ENCODE measurements around the gene CYP27C1. TPM values are rescaled to one million over a fixed set of nuclear protein-coding genes. Genes with fewer than 3 reads are reported as not detected.

CYP27C1 gene
- total and polyA plus RNA-seq, 9 of the 15 experiments (the other 6 are each of a cell fraction or from before 2014, with no cell fraction given) = not detected

- DNase-seq (ENCODE audit: extremely low read depth in 1 of 4, low spot score in 3 of 4) = no peak
- no peaks in the 10 kb centered on the region for H3K9me1 ChIP-seq (ENCODE audit: control insufficient read depth, insufficient read depth, low read length)
- no peak overlapping the region for H3K27ac ChIP-seq (ENCODE audit: extremely low read depth, low read depth, low read length)
- CTCF ChIA-PET (ENCODE audit: low intra/inter-chr PET ratio) = no interaction called here
- POLR2A ChIA-PET = interaction anchor here (1.1 kb wide), 1 partner anchor 10 kb away, joined by 3 read pairs; no protein-coding TSS in a partner anchor
- H3K9ac ChIP-seq (ENCODE audit: insufficient read depth in 1 of 2, low read depth in 2 of 2, low read length in 2 of 2) = no peak overlapping the region
- ATAC-seq = no peak
- no peaks in the 10 kb centered on the region for H3K9me3 ChIP-seq (replicated peaks; ENCODE audit: control insufficient read depth, insufficient read depth, low read depth, low read length)
- BruUV-seq (replicated peaks) = no TSS peak
- H3K4me3 ChIP-seq = no peak overlapping the region
- TF ChIP-seq ZNF561 (CRISPR knock-in tag; conservative IDR thresholded peaks at IDR 0.05) = no peak
- TF ChIP-seq KLF10 (CRISPR knock-in tag; IDR thresholded peaks at IDR 0.05) = no peak
- no peak for TF ChIP-seq HOXB6 (CRISPR knock-in tag; IDR thresholded peaks at IDR 0.05; ENCODE audit: borderline replicate concordance)
- TF ChIP-seq RERE (CRISPR knock-in tag; IDR thresholded peaks at IDR 0.05; ENCODE audit: borderline replicate concordance) = no peak
- TF ChIP-seq FOXK1 (CRISPR knock-in tag; IDR thresholded peaks at IDR 0.05; ENCODE audit: borderline replicate concordance) = no peak
- H3K36me3 ChIP-seq (ENCODE audit: control insufficient read depth, insufficient read depth, low read length) = no peaks in the 10 kb centered on the region
- peaks cover 4 to 45% of the 10 kb centered on the region in 2 experiments; a peak in 4 of 5 replicates for H3K27me3 ChIP-seq (ENCODE audit: control insufficient read depth in 2 of 2, insufficient read depth in 2 of 2, low read length in 2 of 2)
- H4K20me1 ChIP-seq (replicated peaks; ENCODE audit: control insufficient read depth, insufficient read depth, low read length) = no peaks in the 10 kb centered on the region; the same call in 1 of the 2 replicates
- H3K4me2 ChIP-seq (ENCODE audit: insufficient read depth, low read length) = no peak overlapping the region
- FAIRE-seq = no peak
- intact Hi-C loops (cut with micrococcal nuclease) (no loop called here), in situ Hi-C loops (cut with MboI) (no loop called here)
- H3K79me2 ChIP-seq (ENCODE audit: control insufficient read depth, insufficient read depth, low read length) = no peaks in the 10 kb centered on the region
- no peak overlapping the region for H2AFZ ChIP-seq (ENCODE audit: low read depth, low read length)
- H3K4me1 ChIP-seq (replicated peaks in 1 of 2; ENCODE audit: control insufficient read depth in 2 of 2, insufficient read depth in 2 of 2, low read length in 2 of 2) = no peaks in the 10 kb centered on the region
- 1% methylated on average over 7 of the region's 7 CpGs for WGBS (ENCODE audit: insufficient coverage, low coverage, missing lambda C conversion rate)
Measured at GRCh38 chr2:127162261-127163089, 57.6 kb downstream of the CYP27C1 start.
